IMR-90 (cell line): ENCODE results near the gene CERS6. TPM values are rescaled to one million over a fixed set of nuclear protein-coding genes. Genes with fewer than 3 reads are reported as not detected.

Source experiments
- ATAC-seq: fragments of 200-7000 bp; cut with Tn5 transposase; 2 replicates; pipeline ENCODE4 v1.9.1; 2020; ENCODE audit warnings: low read depth, mild to moderate bottlenecking, moderate library complexity
- BruUV-seq: library from RNA; stranded (reverse); fragments of 400-500 nt; replicated peaks from 2 replicates; lab custom pipeline; 2021; lab: Mats Ljungman, UMichigan
- CTCF ChIA-PET: fragments of 300-600 bp; formaldehyde crosslinking; extraction: SDS; loops from one replicate; lab custom pipeline; 2021; ENCODE audit warnings: antibody characterized with exemption; lab: Yijun Ruan, JAX
- POLR2A ChIA-PET: fragments of 300-600 bp; sonication (Branson Sonifier 250); formaldehyde crosslinking; loops from one replicate; lab custom pipeline; 2022; ENCODE audit warnings: antibody characterized with exemption; ENCODE audit not compliant: unreplicated experiment; lab: Charles Lee
- DNase-seq: peaks from one replicate; pipeline ENCODE4 v3.0.0; 2013
- H2AFZ ChIP-seq: replicated peaks from 2 replicates; pipeline ENCODE3; 2013; ENCODE audit warnings: low read length, mild to moderate bottlenecking; ENCODE audit not compliant: poor library complexity
- H2AK5ac ChIP-seq: 2 replicates; pipeline ENCODE4 v1.6.1; 2013; ENCODE audit warnings: low read depth, low read length, inconsistent platforms
- H2AK9ac ChIP-seq: replicated peaks from 2 replicates; pipeline ENCODE3; 2013; ENCODE audit warnings: mild to moderate bottlenecking, low read depth, low read length, moderate library complexity; ENCODE audit not compliant: poor library complexity
- H2BK120ac ChIP-seq: 2 replicates; pipeline ENCODE4 v1.6.1; 2013; ENCODE audit warnings: low read depth, low read length, inconsistent platforms
- H2BK15ac ChIP-seq: 3 replicates; pipeline ENCODE4 v1.6.1; 2013; ENCODE audit warnings: low read depth, low read length, inconsistent platforms
- H2BK20ac ChIP-seq: 2 replicates; pipeline ENCODE4 v1.6.1; 2013; ENCODE audit warnings: low read depth, mild to moderate bottlenecking, inconsistent platforms, low read length, moderate library complexity
- H2BK5ac ChIP-seq: 2 replicates; pipeline ENCODE4 v1.6.1; 2013; ENCODE audit warnings: mild to moderate bottlenecking, low read depth, low read length, inconsistent platforms; ENCODE audit not compliant: poor library complexity, severe bottlenecking
- H3K14ac ChIP-seq: replicated peaks from 2 replicates; pipeline ENCODE4 v1.6.1; 2013; ENCODE audit warnings: low read depth, low read length, inconsistent platforms
- H3K18ac ChIP-seq: 2 replicates; pipeline ENCODE4 v1.6.1; 2013; ENCODE audit warnings: low read depth, low read length, control low read depth
- H3K23ac ChIP-seq: 2 replicates; pipeline ENCODE4 v1.6.1; 2013; ENCODE audit warnings: low read depth, low read length, inconsistent platforms
- H3K27ac ChIP-seq: 2 replicates; pipeline ENCODE4 v1.5.1; 2013; ENCODE audit warnings: mild to moderate bottlenecking, control low read depth, low read length; ENCODE audit not compliant: insufficient read depth
- H3K27me3 ChIP-seq: 2 replicates; pipeline ENCODE4 v1.6.1; 2013; ENCODE audit warnings: low read length; ENCODE audit not compliant: control insufficient read depth, insufficient read depth
- H3K36me3 ChIP-seq: 2 replicates; pipeline ENCODE4 v1.6.1; 2013; ENCODE audit warnings: low read length, mixed read lengths; ENCODE audit not compliant: control insufficient read depth, insufficient read depth
- H3K4ac ChIP-seq: 2 replicates; pipeline ENCODE4 v1.6.1; 2013; ENCODE audit warnings: low read depth, low read length, inconsistent platforms
- H3K4me1 ChIP-seq: 2 replicates; pipeline ENCODE4 v1.6.1; 2013; ENCODE audit warnings: low read length, mixed read lengths; ENCODE audit not compliant: control insufficient read depth, insufficient read depth
- H3K4me2 ChIP-seq: 2 replicates; pipeline ENCODE4 v1.6.1; 2013; ENCODE audit warnings: low read depth, mild to moderate bottlenecking, control low read depth, low read length, moderate library complexity
- H3K4me3 ChIP-seq: 2 replicates; pipeline ENCODE4 v1.5.1; 2013; ENCODE audit warnings: low read depth, mild to moderate bottlenecking, control low read depth, low read length, moderate library complexity; ENCODE audit not compliant: insufficient read depth
- H3K56ac ChIP-seq: 2 replicates; pipeline ENCODE4 v1.6.1; 2013; ENCODE audit warnings: low read length, inconsistent platforms; ENCODE audit not compliant: insufficient read depth; ENCODE audit errors: extremely low read depth
- H3K79me1 ChIP-seq, 2 experiments: 2 replicates each; pipeline ENCODE4 v1.6.1; 2013; ENCODE audit warnings: low read length in 2 of 2, inconsistent platforms in 1 of 2, low read depth in 1 of 2
- H3K9ac ChIP-seq: 2 replicates; pipeline ENCODE4 v1.6.1; 2013; ENCODE audit warnings: low read depth, low read length, control low read depth
- H3K9me1 ChIP-seq: 2 replicates; pipeline ENCODE4 v1.6.1; 2013; ENCODE audit warnings: low read length, inconsistent platforms; ENCODE audit not compliant: insufficient read depth
- H3K9me3 ChIP-seq: 2 replicates; pipeline ENCODE4 v1.6.1; 2013; ENCODE audit warnings: low read length; ENCODE audit not compliant: control insufficient read depth, insufficient read depth
- H4K20me1 ChIP-seq: 2 replicates; pipeline ENCODE4 v1.6.1; 2013; ENCODE audit warnings: low read length, inconsistent platforms; ENCODE audit not compliant: insufficient read depth
- H4K5ac ChIP-seq: 2 replicates; pipeline ENCODE4 v1.6.1; 2013; ENCODE audit warnings: mild to moderate bottlenecking, low read depth, low read length, control low read depth
- H4K8ac ChIP-seq, 2 experiments: 2 replicates each; pipeline ENCODE4 v1.6.1; 2013; ENCODE audit warnings: low read depth in 2 of 2, low read length in 2 of 2, control low read depth in 1 of 2, inconsistent platforms in 1 of 2
- H4K91ac ChIP-seq: 2 replicates; pipeline ENCODE4 v1.6.1; 2013; ENCODE audit warnings: low read depth, low read length, inconsistent platforms; ENCODE audit not compliant: insufficient read depth
- CEBPB ChIP-seq: IDR thresholded peaks from 2 replicates; pipeline ENCODE4 v1.6.1; 2012; ENCODE audit warnings: low read depth, low read length, improper control_type of control experiment
- MXI1 ChIP-seq: IDR thresholded peaks from 2 replicates; pipeline ENCODE4 v1.6.1; 2012; ENCODE audit warnings: low read depth, mild to moderate bottlenecking, low read length, moderate library complexity, borderline replicate concordance
- RAD21 ChIP-seq: IDR thresholded peaks from 2 replicates; pipeline ENCODE4 v1.6.1; 2012; ENCODE audit warnings: low read length, improper control_type of control experiment
- SMC3 ChIP-seq: fragments of 150-350 bp; IDR thresholded peaks from 2 replicates; pipeline ENCODE4 v1.6.1; 2016; ENCODE audit warnings: low read depth, mild to moderate bottlenecking, antibody characterized with exemption, low read length, moderate library complexity
- WGBS, 2 experiments: methylation state at CpG; one replicate each; pipeline versions ENCODE4 v1.1.5 to v1.1.7; 2013; ENCODE audit warnings: missing lambda C conversion rate in 2 of 2; ENCODE audit not compliant: insufficient read length in 1 of 2; ENCODE audit errors: extremely low coverage in 2 of 2; 5-methylcytosine and 5-hydroxymethylcytosine counted together
- dilution Hi-C: fragments of 300-500 bp; cut with HindIII; formaldehyde crosslinking; loops from one replicate; pipeline ENCODE4 v1.14.3; 2018; ENCODE audit warnings: low sequenced_read_pairs; ENCODE audit not compliant: unreplicated experiment
- in situ Hi-C: fragments of 300-500 bp; cut with MboI; formaldehyde crosslinking; loops from 3 replicates; pipeline ENCODE4 v1.14.3; 2019; ENCODE audit warnings: low sequenced_read_pairs, inconsistent platforms, mixed read lengths
- intact Hi-C: fragments of 100-400 bp; cut with micrococcal nuclease; formaldehyde crosslinking; loops from 2 replicates; pipeline ENCODE4 v1.10.0; 2022
- polyA plus RNA-seq, 3 experiments: library from polyadenylated mRNA; depleted of rRNA; stranded (reverse); fragments of >200 nt; gene quantifications; 2 replicates each; pipeline ENCODE4 v1.2.3, GENCODE V29; 2012; ENCODE audit warnings: low replicate concordance in 1 of 3
- total RNA-seq: library from RNA; depleted of rRNA; stranded (reverse); fragments of >200 nt; gene quantifications from 2 replicates; pipeline ENCODE4 v1.2.3, GENCODE V29; 2012
- TF ChIP-seq, protein P1 (sequence below): fragments of 150-350 bp; IDR thresholded peaks from 2 replicates; pipeline ENCODE4 v1.6.1; 2017; ENCODE audit warnings: mild to moderate bottlenecking, antibody characterized with exemption, low read length, low read depth
- TF ChIP-seq, protein P2 (sequence below): conservative IDR thresholded peaks from 2 replicates; pipeline ENCODE4 v1.5.1; 2012; ENCODE audit warnings: mild to moderate bottlenecking, low read depth, low read length, improper control_type of control experiment

CERS6 gene
- total and polyA plus RNA-seq, 2 of the 4 experiments (the other 2 are of a cell fraction), result 2.1 to 5.7 TPM

DNA sequence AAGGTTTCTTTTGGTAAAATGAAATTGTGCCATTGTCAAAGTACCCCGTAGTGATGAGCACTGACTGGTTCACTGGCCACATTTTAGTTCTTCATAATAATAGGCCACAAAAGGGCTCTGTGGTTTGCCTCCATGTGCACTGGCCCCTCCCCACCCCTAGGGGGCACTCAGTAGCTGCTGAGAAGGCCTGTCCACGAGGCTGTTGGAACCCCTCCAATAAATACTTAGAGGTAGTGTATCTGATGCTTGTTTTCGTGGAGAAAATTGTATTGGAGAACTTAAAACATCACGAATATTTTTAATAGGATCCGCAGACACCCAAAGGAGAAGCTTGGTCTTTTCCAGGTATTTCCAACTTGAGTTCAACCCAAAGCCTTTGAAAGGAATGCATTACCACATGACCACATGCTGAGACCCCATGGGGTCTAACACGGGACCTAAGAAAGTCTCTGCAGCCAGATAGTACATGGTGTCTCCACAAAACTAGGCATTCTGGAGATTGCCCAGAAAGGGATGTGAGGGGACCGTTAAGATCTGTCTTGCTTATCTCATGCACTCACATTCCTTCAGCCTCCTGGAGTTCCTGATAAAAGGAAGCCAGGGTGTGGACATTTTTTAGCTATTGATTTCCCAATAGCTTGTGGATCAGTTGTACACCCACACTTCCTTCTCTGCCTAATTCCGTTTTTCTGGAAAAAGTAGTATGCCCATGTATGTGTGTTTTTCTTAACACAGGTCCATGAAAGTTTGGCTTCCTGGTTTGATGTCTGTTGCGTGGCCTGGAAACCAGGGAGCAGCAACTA lies 317.8 kb downstream of the CERS6 start:
- TSS peak; percentile 7 for BruUV-seq
- Histone ChIP-seq H4K5ac (no peak overlapping the region), H3K4me3 (no peak overlapping the region), H3K4me1 (no peaks in the 10 kb centered on the region), H2BK5ac (no peak overlapping the region), H3K27ac (no peak overlapping the region), H3K18ac (no peak overlapping the region), H3K56ac (no peak overlapping the region), H2AFZ (no peak overlapping the region), H2AK9ac (no peak overlapping the region), H3K36me3 (no peaks in the 10 kb centered on the region), H3K4ac (no peak overlapping the region), H4K20me1 (no peaks in the 10 kb centered on the region), H2BK15ac (no peak overlapping the region), H2BK120ac (no peak overlapping the region), H3K79me1 (no peaks in the 10 kb centered on the region), H3K23ac (no peak overlapping the region), H3K9me1 (no peaks in the 10 kb centered on the region), H2AK5ac (no peak overlapping the region), H4K91ac (no peak overlapping the region), H3K9me3 (0 out of 2 replicates have a peak, but pooled peaks cover 1% of the 10 kb centered on the region), H4K8ac (no peak overlapping the region), H3K4me2 (no peak overlapping the region), H3K9ac (no peak overlapping the region), H2BK20ac (no peak overlapping the region), H3K14ac (no peak overlapping the region), H3K27me3 (no peaks in the 10 kb centered on the region)
- CTCF ChIA-PET, result interaction anchor here (0.6 to 0.8 kb wide), 3 partner anchors 147 to 891 kb away, joined by 3 read pairs; no protein-coding TSS in a partner anchor
- in situ Hi-C loops, result no loop called here
- dilution Hi-C loops, result no loop called here
- WGBS, 2 experiments, result no CpG with 5 or more reads among the region's 9 CpGs
- peak; percentile 95 for ATAC-seq
- intact Hi-C loops, result loop anchor here (1.0 kb wide), 1 partner anchor 146 kb away; no protein-coding TSS in a partner anchor
- POLR2A ChIA-PET, result no interaction called here
- DNase-seq, result peak; percentile 67
- TF ChIP-seq, protein P1, sequence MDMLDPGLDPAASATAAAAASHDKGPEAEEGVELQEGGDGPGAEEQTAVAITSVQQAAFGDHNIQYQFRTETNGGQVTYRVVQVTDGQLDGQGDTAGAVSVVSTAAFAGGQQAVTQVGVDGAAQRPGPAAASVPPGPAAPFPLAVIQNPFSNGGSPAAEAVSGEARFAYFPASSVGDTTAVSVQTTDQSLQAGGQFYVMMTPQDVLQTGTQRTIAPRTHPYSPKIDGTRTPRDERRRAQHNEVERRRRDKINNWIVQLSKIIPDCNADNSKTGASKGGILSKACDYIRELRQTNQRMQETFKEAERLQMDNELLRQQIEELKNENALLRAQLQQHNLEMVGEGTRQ, result no peak
- TF ChIP-seq, protein P2, sequence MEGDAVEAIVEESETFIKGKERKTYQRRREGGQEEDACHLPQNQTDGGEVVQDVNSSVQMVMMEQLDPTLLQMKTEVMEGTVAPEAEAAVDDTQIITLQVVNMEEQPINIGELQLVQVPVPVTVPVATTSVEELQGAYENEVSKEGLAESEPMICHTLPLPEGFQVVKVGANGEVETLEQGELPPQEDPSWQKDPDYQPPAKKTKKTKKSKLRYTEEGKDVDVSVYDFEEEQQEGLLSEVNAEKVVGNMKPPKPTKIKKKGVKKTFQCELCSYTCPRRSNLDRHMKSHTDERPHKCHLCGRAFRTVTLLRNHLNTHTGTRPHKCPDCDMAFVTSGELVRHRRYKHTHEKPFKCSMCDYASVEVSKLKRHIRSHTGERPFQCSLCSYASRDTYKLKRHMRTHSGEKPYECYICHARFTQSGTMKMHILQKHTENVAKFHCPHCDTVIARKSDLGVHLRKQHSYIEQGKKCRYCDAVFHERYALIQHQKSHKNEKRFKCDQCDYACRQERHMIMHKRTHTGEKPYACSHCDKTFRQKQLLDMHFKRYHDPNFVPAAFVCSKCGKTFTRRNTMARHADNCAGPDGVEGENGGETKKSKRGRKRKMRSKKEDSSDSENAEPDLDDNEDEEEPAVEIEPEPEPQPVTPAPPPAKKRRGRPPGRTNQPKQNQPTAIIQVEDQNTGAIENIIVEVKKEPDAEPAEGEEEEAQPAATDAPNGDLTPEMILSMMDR, result peak; percentile 81
- TF ChIP-seq CEBPB (no peak), MXI1 (no peak), SMC3 (peak; percentile 73), RAD21 (peak; percentile 85)
